ENCODE data around the gene GDPD5. TPM values are rescaled to one million over a fixed set of nuclear protein-coding genes. Genes with fewer than 3 reads are reported as not detected.

GDPD5 gene
- total and polyA plus RNA-seq, 9 of the 15 experiments (the other 6 are each of a cell fraction or from before 2014, with no cell fraction given), result 0.32 to 27.3 (median 8.0) TPM

GRCh38 chr11:75474878-75475766 lies 50.6 kb downstream of the GDPD5 start (continued):
- no peak for TF ChIP-seq ZNF398 (CRISPR knock-in tag; IDR thresholded peaks at IDR 0.05)
- TF ChIP-seq ZNF431 (CRISPR knock-in tag; IDR thresholded peaks at IDR 0.05), result no peak
- 0 out of 2 replicates have a peak, but pooled peaks have one; percentile 29 for TF ChIP-seq ZNF511 (CRISPR knock-in tag; IDR thresholded peaks at IDR 0.05)
- TF ChIP-seq PTBP1 (IDR thresholded peaks at IDR 0.05; ENCODE audit: low read depth, low read length), result no peak
- 0 out of 2 replicates have a peak, but pooled peaks have one; percentile 6 for TF ChIP-seq THRB (CRISPR knock-in tag; conservative IDR thresholded peaks at IDR 0.05)
- TF ChIP-seq ZNF586 (CRISPR knock-in tag; conservative IDR thresholded peaks at IDR 0.05), result no peak
- no peak for TF ChIP-seq TGIF2 (CRISPR knock-in tag; IDR thresholded peaks at IDR 0.05)
- no peak for TF ChIP-seq SMARCB1 (IDR thresholded peaks at IDR 0.05; ENCODE audit: insufficient read length, low read depth)
- no peak for TF ChIP-seq ZNF780A (CRISPR knock-in tag; IDR thresholded peaks at IDR 0.05)
- peak in 1 of 2 experiments; percentile 46; a peak in 1 of 4 replicates for TF ChIP-seq ARNT (IDR thresholded peaks at IDR 0.05)
- TF ChIP-seq TAL1 (IDR thresholded peaks at IDR 0.05), result no peak
- TF ChIP-seq NCOR1 (IDR thresholded peaks at IDR 0.05), result no peak
- no peak for TF ChIP-seq PML (IDR thresholded peaks at IDR 0.05; ENCODE audit: low read length)
- TF ChIP-seq ZBTB17 (CRISPR knock-in tag; IDR thresholded peaks at IDR 0.05), result no peak
- no peak for TF ChIP-seq ETV5 (CRISPR knock-in tag; IDR thresholded peaks at IDR 0.05; ENCODE audit: low read depth)
- no peak for TF ChIP-seq SAP30 (IDR thresholded peaks at IDR 0.05; ENCODE audit: borderline replicate concordance, insufficient read depth, low read depth, low read length, poor library complexity, severe bottlenecking)
- TF ChIP-seq XRCC5 (IDR thresholded peaks at IDR 0.05; ENCODE audit: low read depth, low read length), result 0 out of 2 replicates have a peak, but pooled peaks have one; percentile 15
- no peak for TF ChIP-seq CREB1 (IDR thresholded peaks at IDR 0.05)
- no peak for TF ChIP-seq CREB1 (CRISPR knock-in tag; IDR thresholded peaks at IDR 0.05)
- no peak for TF ChIP-seq ZBED1 (IDR thresholded peaks at IDR 0.05)
